Immature natural killer cell (primary cell): Measurements from ENCODE around the gene LMAN1L. TPM values are rescaled to one million over a fixed set of nuclear protein-coding genes. Genes with fewer than 3 reads are reported as not detected.
A peak's percentile ranks its signal among the peaks of the same experiment; 100 is the strongest.

Experiments used
- DNase-seq, 3 donors: peaks; one replicate each; pipeline ENCODE4 v3.0.0; 2022; ENCODE audit warnings: mixed read lengths in 1 of 3
- H3K27ac Mint-ChIP-seq, 6 donors: one replicate each; pipeline ENCODE4 v1.8.0; 2020; ENCODE audit warnings: mixed read lengths in 6 of 6, mild to moderate bottlenecking in 5 of 6, inconsistent platforms in 4 of 6, moderate library complexity in 3 of 6
- H3K27me3 Mint-ChIP-seq, 3 donors: one replicate each; pipeline ENCODE4 v1.8.0; 2020 to 2021; ENCODE audit warnings: low read depth in 3 of 3, mild to moderate bottlenecking in 3 of 3, mixed read lengths in 3 of 3, moderate library complexity in 3 of 3, inconsistent platforms in 1 of 3
- H3K36me3 Mint-ChIP-seq, 3 donors: one replicate each; pipeline ENCODE4 v1.8.0; 2020; ENCODE audit warnings: mixed read lengths in 3 of 3, inconsistent platforms in 2 of 3, mild to moderate bottlenecking in 2 of 3
- H3K4me1 Mint-ChIP-seq, 2 donors: one replicate each; pipeline ENCODE4 v1.8.0; 2020; ENCODE audit warnings: inconsistent platforms in 2 of 2, mild to moderate bottlenecking in 2 of 2, mixed read lengths in 2 of 2, moderate library complexity in 1 of 2
- H3K4me3 Mint-ChIP-seq, 5 donors: one replicate each; pipeline ENCODE4 v1.8.0; 2020; ENCODE audit warnings: mild to moderate bottlenecking in 5 of 5, mixed read lengths in 5 of 5, inconsistent platforms in 3 of 5, moderate library complexity in 3 of 5
- H3K9me3 Mint-ChIP-seq, 6 donors: one replicate each; pipeline ENCODE4 v1.8.0; 2020; ENCODE audit warnings: mild to moderate bottlenecking in 6 of 6, mixed read lengths in 6 of 6, inconsistent platforms in 4 of 6, moderate library complexity in 3 of 6
- polyA plus RNA-seq, 3 donors: library from polyadenylated mRNA; unstranded; fragments of 300-500 nt; fragmentation: Illumina TruSeq; gene quantifications; one replicate each; pipeline ENCODE4 v1.2.3, GENCODE V29; 2021

The LMAN1L gene
- polyA plus RNA-seq, 3 donors from 2014 or later, result not detected

GRCh38 chr15:74793135-74794028, 19.3 kb upstream of the LMAN1L start:
- Mint-ChIP-seq H3K27ac (peak overlapping the region; percentile 92 to 100 (median 97)), H3K36me3 (peaks cover 0 to 20% (median 16%) of the 10 kb centered on the region in 3 donors), H3K4me1 (peaks cover 94% of the 10 kb centered on the region in 2 donors), H3K9me3 (no peaks in the 10 kb centered on the region), H3K4me3 (peak overlapping the region; percentile 70 to 89 (median 85)), H3K27me3 (peaks cover 7 to 19% (median 8%) of the 10 kb centered on the region in 3 donors)
- DNase-seq, result peak; percentile 73 to 79 (median 73)

- Mint-ChIP-seq H3K27me3 (peaks cover 3 to 12% (median 8%) of the 10 kb centered on the region in 3 donors), H3K27ac (peak overlapping the region; percentile 88 to 98 (median 92)), H3K4me3 (peak overlapping the region; percentile 79 to 87 (median 82)), H3K4me1 (peaks cover 93 to 94% of the 10 kb centered on the region in 2 donors), H3K9me3 (no peaks in the 10 kb centered on the region), H3K36me3 (peaks cover 0 to 23% (median 14%) of the 10 kb centered on the region in 3 donors)
- DNase-seq, result no peak
These were observed 18.2 kb upstream of the LMAN1L start for GRCh38 chr15:74794248-74794969.

GRCh38 chr15:74794970-74795349, 17.7 kb upstream of the LMAN1L start:
- no peaks in the 10 kb centered on the region for H3K9me3 Mint-ChIP-seq
- peak in 1 of 3 donors; percentile 16 for DNase-seq
- H3K4me1 Mint-ChIP-seq, result peaks cover 93 to 94% of the 10 kb centered on the region in 2 donors
- H3K36me3 Mint-ChIP-seq, result peaks cover 0 to 22% (median 13%) of the 10 kb centered on the region in 3 donors
- H3K4me3 Mint-ChIP-seq, result peak overlapping the region; percentile 79 to 87 (median 82)
- H3K27me3 Mint-ChIP-seq, result peaks cover 5 to 13% (median 8%) of the 10 kb centered on the region in 3 donors
- H3K27ac Mint-ChIP-seq, result peak overlapping the region; percentile 88 to 98 (median 92)

GRCh38 chr15:74795966-74796625, 16.5 kb upstream of the LMAN1L start:
- peak overlapping the region; percentile 62 to 82 (median 73) for H3K4me3 Mint-ChIP-seq
- no peaks in the 10 kb centered on the region for H3K9me3 Mint-ChIP-seq
- H3K36me3 Mint-ChIP-seq, result peaks cover 0 to 26% (median 11%) of the 10 kb centered on the region in 3 donors
- peaks cover 91 to 92% of the 10 kb centered on the region in 2 donors for H3K4me1 Mint-ChIP-seq
- peak overlapping the region; percentile 88 to 98 (median 92) for H3K27ac Mint-ChIP-seq
- peak in 1 of 3 donors; percentile 18 for DNase-seq
- H3K27me3 Mint-ChIP-seq, result peaks cover 5 to 12% (median 9%) of the 10 kb centered on the region in 3 donors

- Mint-ChIP-seq H3K4me1 (peaks cover 66 to 68% of the 10 kb centered on the region in 2 donors), H3K36me3 (peaks cover 0 to 23% (median 4%) of the 10 kb centered on the region in 3 donors), H3K27me3 (peaks cover 1 to 12% (median 11%) of the 10 kb centered on the region in 3 donors), H3K27ac (peak overlapping the region; percentile 89 to 98 (median 90)), H3K4me3 (peak overlapping the region in 4 of 5 donors; percentile 32 to 50 (median 50)), H3K9me3 (no peaks in the 10 kb centered on the region)
- DNase-seq, result peak in 1 of 3 donors; percentile 28
These were observed 14.0 kb upstream of the LMAN1L start for GRCh38 chr15:74798388-74799254.

- H3K9me3 Mint-ChIP-seq, result no peaks in the 10 kb centered on the region
- no peak for DNase-seq
- H3K4me3 Mint-ChIP-seq, result peak overlapping the region in 3 of 5 donors; percentile 26 to 50 (median 49)
- H3K27ac Mint-ChIP-seq, result peak overlapping the region; percentile 89 to 98 (median 90)
- H3K36me3 Mint-ChIP-seq, result peaks cover 3 to 30% (median 9%) of the 10 kb centered on the region in 3 donors
- peaks cover 1 to 12% (median 11%) of the 10 kb centered on the region in 3 donors for H3K27me3 Mint-ChIP-seq
- peaks cover 62 to 71% of the 10 kb centered on the region in 2 donors for H3K4me1 Mint-ChIP-seq
These were observed 13.3 kb upstream of the LMAN1L start for GRCh38 chr15:74799255-74799855.

GRCh38 chr15:74799856-74800558, 12.6 kb upstream of the LMAN1L start:
- peaks cover 1 to 12% (median 9%) of the 10 kb centered on the region in 3 donors for H3K27me3 Mint-ChIP-seq
- no peaks in the 10 kb centered on the region for H3K9me3 Mint-ChIP-seq
- peaks cover 3 to 27% (median 9%) of the 10 kb centered on the region in 3 donors for H3K36me3 Mint-ChIP-seq
- peak overlapping the region; percentile 38 to 49 (median 47) for H3K4me3 Mint-ChIP-seq
- peak overlapping the region; percentile 89 to 98 (median 90) for H3K27ac Mint-ChIP-seq
- H3K4me1 Mint-ChIP-seq, result peaks cover 55 to 65% of the 10 kb centered on the region in 2 donors
- DNase-seq, result peak; percentile 87 to 88 (median 87)

GRCh38 chr15:74800559-74801094, 12.0 kb upstream of the LMAN1L start:
- Mint-ChIP-seq H3K4me1 (peaks cover 49 to 58% of the 10 kb centered on the region in 2 donors), H3K36me3 (peaks cover 3 to 26% (median 9%) of the 10 kb centered on the region in 3 donors), H3K27me3 (peaks cover 1 to 12% (median 9%) of the 10 kb centered on the region in 3 donors), H3K9me3 (no peaks in the 10 kb centered on the region), H3K27ac (peak overlapping the region in 5 of 6 donors; percentile 7 to 98 (median 90)), H3K4me3 (no peak overlapping the region)
- no peak for DNase-seq

GRCh38 chr15:74801311-74801997, 11.2 kb upstream of the LMAN1L start:
- Mint-ChIP-seq H3K27ac (peak overlapping the region in 2 of 6 donors; percentile 57 to 83), H3K9me3 (no peaks in the 10 kb centered on the region)

GRCh38 chr15:74802290-74802689, 10.3 kb upstream of the LMAN1L start:
- Mint-ChIP-seq H3K27ac (no peak overlapping the region), H3K4me1 (peaks cover 43 to 56% of the 10 kb centered on the region in 2 donors), H3K27me3 (peaks cover 2 to 9% (median 9%) of the 10 kb centered on the region in 3 donors), H3K9me3 (no peaks in the 10 kb centered on the region), H3K36me3 (peaks cover 3 to 22% (median 5%) of the 10 kb centered on the region in 3 donors), H3K4me3 (no peak overlapping the region)
- no peak for DNase-seq

More at GRCh38 chr15:74801311-74801997, 11.2 kb upstream of the LMAN1L start:
- Mint-ChIP-seq H3K4me3 (no peak overlapping the region), H3K36me3 (peaks cover 3 to 22% (median 5%) of the 10 kb centered on the region in 3 donors), H3K4me1 (peaks cover 43 to 53% of the 10 kb centered on the region in 2 donors), H3K27me3 (peaks cover 2 to 9% (median 9%) of the 10 kb centered on the region in 3 donors)
- DNase-seq, result no peak
